RCC 7860 (cell line): ENCODE data around the gene C2CD3.

Experiments used
- DNase-seq: peaks from one replicate; pipeline ENCODE4 v3.0.0-alpha.2; 2015; ENCODE audit warnings: low spot score
- FAIRE-seq: peaks from 2 replicates; lab custom pipeline; 2012; peaks lifted over from hg19 to GRCh38; lab: Jason Lieb, UNC

The C2CD3 gene, protein sequence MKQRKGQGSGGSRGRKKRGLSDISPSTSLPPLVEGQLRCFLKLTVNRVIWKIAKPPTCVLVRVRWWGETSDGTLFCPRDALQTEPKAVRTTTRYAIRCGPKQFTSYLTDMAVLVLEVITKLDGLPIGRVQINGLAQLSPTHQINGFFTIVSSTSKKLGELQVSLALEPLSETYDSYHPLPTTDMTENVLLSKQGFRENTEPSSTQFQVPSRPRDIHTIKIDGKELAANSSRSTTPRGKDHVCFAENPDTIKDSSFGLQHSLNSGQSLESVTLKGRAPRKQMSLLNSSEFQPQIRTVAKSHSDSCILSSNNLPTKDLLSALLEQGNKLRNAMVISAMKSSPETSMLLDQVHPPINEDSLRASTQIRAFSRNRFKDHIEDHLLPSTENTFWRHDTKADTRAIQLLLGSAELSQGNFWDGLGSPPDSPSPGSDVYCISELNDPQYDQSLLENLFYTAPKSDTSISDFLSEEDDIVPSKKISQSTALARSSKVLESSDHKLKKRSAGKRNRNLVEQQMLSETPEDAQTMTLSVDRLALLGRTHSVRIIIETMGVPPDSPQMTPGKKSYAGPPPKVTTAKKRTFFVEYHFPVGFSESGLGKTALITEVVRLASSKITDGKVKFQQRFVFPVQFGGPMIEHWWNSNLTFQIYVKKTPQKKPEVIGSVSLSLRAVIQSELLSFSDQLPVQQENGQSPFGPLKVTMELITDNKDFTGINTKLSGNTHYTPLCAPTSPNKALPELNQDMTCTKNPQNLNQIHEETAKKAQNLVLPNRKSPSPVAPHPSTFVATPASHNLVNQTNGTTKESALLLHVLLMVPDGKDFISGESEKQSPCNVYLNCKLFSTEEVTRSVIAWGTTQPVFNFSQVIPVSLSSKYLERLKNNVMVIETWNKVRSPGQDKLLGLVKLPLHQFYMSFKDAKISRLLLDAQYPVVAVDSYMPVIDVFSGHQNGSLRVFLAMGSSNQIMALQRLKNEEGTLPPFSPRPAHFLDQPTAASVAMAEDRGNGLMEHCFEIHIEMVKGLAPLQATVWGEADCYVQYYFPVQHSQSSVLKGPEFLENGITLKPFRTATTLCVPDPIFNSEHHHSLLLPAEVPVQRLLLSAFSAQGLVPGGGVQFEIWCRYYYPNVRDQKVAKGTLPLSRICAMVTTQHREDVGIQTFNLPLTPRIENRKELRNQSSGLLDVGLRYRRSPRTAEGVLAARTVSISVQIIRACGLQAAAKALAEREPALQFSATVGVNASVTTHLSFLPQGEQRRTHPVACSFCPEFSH (N-terminal part only)

DNA sequence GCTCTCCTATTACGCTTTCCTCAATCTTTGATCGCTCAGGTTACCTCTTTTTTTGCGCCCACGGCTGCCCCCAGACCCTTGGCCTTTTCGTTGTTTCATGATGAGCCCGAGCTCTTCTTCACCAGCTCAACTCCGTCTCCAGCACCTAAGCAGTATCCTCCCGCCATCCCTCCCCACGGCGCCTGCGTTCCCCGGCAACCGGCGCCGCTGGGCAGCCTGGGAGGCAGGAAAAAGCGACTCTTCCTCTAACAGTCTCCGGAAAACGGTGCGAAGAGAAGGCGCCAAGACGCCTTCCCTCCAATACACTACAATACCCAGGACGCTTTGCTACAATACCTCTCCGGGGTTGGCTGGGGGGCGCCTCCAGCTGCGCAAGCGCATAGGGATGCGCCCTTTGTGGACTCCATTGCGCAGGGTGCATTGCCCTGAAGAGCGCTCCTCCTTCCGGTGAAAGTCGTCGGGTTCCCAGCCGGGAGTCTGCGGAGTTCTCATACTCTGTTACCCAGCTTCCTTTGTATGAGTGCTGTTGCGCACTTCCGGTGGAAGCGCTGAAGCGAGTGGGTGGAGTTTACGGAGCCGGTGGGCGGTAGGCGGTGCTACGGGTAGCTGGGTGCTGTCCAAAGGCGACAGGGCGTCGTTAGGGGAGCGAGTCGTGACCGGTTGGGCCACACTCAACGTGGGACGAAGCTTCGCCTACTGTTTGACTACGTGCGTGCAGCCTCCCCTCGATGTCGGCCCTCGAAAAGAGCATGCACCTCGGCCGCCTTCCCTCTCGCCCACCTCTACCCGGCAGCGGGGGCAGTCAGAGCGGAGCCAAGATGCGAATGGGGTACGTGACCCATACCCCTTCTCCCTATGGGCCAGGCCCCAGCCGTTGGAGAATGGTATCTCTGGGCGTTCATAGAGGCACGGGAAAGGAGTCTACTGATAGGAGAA lies at the start of gene C2CD3, which contains the start of gene PPME1:
C2CD3 (minus strand) TSS at position 309 of the 936 bp plus-strand sequence; CDS start at position 99, 210 bp downstream.
PPME1 (plus strand) TSS at position 596 of the 936 bp plus-strand sequence; CDS start at position 729, 133 bp downstream.
- DNase-seq (peak; percentile 98), FAIRE-seq (peak; percentile 90)

DNA sequence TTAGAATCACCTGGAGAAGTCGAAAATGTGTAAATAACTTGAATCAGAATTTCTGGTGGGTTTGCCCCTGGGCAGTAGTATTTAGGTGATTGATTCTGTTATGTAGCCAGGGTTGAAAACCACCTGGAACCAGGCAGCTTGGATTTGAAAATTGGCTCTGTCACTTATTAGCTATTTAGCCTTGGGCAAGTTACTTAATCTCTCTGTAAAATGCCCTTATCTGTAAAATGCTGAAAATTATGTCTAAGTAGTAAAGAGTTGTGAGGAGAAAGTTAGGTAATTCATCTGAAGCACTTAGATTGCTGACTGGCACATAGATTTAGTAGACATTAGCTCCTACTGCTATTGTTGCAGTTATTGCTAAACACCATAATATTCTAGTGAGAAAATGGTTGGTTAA lies 49.6 kb upstream of the C2CD3 start:
- DNase-seq, result no peak
- no peak for FAIRE-seq

DNA sequence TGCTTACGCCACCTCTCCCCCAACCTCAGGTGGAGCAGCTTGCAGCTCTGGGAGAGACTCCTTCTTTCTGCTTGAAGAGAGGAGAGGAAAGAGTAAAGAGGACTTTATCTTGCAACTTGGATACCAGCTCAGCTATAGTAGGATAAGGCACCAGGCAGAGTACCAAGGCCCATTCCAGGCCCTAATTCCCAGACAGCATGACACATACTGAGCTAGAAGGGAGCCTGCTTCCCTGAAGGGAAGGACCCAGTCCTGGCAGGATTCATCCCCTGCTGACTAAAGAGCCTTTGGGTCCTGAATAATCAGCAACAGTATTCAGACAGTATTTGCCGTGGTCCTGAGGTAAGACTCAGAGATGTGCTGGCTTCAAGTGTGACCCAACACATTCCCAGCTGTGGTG lies 41.7 kb upstream of the C2CD3 start:
- DNase-seq (no peak), FAIRE-seq (no peak)

DNA sequence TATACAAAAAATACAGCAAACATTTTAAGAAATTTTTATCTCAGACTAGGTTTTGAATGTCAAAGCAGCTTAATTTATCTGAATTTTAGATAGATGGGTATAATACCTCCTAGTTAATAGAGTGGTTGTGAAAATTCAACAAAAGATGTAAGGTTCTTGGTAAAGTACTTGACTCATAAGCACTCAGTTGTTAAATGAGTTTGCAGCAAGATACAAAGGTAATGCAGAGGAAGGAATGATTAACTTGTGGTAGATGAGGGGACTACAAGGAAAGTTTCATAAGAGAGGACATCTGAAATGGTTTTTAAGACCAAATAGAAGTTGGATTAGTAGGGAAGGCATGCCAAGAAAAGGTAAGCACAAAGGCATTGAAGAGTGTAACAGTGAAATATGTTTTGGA lies 37.7 kb upstream of the C2CD3 start:
- peak; percentile 68 for FAIRE-seq
- DNase-seq, result no peak

DNA sequence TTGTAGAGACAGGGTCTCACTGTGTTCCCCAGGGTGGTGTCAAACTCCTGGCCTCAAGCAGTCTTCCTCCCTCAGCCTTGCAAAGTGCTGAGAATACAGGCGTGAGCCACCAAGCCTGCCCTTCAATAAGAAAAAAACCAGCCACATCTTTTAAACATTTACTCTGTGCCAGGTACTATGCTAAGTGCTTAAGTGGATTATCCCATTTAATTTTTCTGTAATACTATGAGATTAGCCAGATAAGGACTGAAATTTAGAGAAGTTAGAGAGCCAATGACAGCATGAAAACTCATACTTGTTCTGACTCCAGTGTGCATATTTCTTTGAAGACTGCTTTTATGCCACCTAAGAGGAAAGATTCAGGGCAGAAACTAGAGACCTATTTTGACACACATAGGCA lies 35.9 kb upstream of the C2CD3 start:
- FAIRE-seq (no peak), DNase-seq (no peak)

DNA sequence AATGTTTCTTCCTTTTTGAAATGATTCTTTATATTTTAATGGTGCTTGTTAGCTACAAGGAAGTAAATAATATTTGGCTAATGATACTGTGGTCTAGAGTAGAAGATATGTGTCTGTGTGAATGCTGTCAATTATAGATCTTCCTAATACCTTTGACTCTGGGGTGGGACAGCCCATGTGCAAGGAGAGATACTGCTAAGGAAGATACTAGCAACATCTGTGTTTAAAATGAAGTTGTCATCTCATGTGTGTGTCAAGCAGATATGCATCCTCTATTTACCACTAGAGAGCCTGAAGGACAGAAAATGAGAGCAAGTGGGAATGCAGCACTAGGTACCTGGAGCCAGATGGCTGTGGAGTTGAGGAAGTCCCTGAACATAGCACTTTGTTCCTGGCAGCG lies 34.4 kb upstream of the C2CD3 start:
- FAIRE-seq, result no peak
- DNase-seq, result no peak

DNA sequence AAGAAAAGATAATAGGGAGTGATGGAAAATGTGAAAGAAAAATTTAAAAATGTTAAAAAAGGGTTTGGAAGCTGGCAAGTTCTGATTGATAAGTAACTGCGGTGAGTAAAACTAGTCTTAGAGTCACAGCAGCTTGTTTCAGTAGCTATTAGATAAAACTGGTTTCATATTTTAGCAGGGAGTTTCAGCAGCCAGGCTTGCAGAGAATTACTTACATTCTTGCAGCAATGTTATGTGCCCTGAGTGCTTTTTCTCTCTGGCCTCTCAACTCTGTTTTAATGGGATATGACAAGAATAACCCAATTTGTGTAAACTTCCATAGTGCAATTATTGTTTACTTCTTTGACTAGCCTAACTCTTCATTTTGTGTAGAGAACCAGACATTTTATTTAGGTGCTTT lies 33.9 kb upstream of the C2CD3 start:
- FAIRE-seq (no peak), DNase-seq (no peak)

DNA sequence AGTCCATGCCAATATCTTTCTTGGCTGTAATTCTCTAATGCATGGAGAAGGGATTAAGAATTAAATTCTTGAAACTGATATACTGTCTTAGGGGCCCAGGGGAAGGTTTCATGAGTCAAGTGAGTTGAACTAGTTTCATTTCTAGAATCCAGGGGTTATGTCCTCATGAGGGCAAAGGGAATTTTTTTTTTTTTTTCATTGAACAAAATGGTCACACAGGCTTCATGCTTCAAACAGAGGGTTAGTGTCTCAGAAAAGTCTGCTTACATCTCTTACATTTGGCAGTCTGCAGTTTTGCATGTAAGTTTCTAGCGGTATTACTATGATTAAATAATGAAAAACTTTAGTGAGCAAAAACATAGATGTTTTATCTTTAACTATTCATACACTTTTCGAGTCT lies 33.2 kb upstream of the C2CD3 start:
- DNase-seq, result no peak
- FAIRE-seq, result no peak

DNA sequence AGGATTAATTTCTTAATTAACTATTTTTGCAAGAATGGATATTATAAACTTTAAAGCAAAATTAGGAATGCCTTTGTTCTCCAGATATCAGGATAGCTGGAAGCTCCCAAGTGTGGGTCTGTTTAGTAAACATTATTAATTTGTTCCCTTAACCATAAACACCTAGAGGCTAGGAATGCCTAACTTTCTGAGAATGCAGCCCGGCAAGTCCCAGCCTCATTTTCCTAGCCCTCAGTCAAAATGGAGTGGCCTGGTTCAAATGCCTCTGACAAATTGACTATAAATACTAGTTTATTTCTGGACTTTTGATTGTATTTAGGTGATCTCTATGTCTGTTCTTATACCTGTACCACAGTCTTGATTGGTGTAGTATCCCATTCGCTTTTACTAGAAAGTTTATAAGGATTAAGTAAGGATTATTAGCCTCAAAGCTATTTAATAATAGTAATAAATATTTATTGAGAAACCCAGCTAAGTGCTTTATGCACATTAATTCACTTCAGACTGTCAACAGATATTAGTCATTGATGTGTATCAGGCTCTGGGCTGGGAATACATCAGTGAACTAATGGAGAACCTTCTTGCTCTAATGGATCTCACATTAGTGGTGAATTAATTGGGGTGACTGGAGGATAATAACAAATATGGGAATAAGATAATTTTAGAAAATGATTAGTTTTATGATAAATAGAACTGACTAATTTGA lies 26.1 kb upstream of the C2CD3 start:
- FAIRE-seq (no peak), DNase-seq (no peak)

DNA sequence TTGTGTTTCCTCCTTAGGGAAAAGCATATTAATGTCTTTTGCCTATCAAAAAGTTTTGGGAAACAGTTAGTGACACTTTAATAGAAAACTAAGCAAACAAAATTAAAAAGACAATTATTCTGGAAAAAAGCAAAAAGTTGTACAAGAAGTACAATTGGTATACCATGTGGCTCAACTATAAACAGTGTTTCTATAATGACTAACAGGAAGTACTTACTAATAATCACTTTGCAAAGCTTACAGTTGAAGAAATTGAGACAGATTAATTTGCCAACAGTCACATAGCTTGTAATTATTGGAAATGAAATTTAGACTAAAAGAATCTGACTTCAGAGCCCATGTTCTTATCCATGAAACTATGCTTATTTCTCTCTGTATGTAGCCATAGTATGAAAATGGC lies 25.0 kb upstream of the C2CD3 start:
- no peak for FAIRE-seq
- no peak for DNase-seq

DNA sequence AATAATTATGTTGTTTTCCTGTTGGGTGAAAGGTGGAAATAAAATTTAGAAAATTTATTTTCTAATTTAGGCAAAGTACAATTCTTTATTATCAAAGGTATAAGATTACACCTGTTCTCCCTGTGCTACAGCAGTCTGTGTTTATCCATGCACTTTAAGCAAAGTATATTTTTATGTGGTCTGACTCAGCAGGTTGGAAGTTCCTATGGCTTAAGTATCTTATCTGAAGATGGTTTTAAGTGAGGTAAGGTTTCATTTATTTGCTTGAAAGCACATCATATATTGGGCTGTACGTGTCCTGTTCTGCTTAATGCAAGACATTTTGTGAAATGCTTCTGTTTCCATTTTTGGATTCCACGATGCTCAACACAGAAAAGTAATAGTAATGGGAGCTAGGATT lies 14.9 kb upstream of the C2CD3 start:
- DNase-seq (no peak), FAIRE-seq (no peak)

DNA sequence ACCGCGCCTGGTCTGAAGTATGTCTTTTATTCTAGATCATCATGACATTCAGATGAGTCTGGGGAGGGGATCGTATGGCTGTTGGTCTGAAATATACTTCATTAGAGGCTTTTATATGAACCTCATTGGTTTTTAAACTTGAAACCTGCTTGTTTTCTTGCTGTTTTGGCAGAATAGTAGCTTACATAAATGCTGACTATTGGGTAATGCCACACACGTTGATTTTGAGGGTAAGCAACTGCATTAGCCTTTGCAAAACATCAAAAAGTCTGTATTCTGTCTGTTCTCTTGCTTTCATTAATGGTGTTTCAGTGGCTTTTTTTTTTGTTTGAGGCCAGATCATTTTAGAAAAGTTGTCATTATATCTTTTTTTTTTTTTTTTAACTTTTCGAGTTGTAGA lies 14.5 kb upstream of the C2CD3 start:
- no peak for FAIRE-seq
- DNase-seq, result no peak

DNA sequence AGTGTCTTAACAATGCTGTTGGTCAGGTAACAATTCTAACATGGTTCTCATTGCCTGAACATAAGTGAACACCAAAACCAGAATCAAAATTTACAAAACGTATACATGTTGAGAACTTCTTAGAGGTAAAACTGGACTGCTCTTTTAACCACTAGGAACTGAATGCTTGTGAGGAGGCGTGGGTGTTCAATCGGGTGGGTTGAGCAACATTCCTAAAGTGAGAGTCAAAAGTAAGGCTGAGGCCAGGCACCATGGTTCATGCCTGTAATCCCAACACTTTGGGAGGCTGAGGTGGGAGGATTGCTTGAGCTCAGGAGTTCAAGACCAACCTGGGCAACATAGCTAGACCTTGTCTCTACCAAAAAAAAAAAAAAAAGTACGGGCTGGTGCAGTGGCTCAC lies 11.8 kb upstream of the C2CD3 start:
- DNase-seq (no peak), FAIRE-seq (no peak)

DNA sequence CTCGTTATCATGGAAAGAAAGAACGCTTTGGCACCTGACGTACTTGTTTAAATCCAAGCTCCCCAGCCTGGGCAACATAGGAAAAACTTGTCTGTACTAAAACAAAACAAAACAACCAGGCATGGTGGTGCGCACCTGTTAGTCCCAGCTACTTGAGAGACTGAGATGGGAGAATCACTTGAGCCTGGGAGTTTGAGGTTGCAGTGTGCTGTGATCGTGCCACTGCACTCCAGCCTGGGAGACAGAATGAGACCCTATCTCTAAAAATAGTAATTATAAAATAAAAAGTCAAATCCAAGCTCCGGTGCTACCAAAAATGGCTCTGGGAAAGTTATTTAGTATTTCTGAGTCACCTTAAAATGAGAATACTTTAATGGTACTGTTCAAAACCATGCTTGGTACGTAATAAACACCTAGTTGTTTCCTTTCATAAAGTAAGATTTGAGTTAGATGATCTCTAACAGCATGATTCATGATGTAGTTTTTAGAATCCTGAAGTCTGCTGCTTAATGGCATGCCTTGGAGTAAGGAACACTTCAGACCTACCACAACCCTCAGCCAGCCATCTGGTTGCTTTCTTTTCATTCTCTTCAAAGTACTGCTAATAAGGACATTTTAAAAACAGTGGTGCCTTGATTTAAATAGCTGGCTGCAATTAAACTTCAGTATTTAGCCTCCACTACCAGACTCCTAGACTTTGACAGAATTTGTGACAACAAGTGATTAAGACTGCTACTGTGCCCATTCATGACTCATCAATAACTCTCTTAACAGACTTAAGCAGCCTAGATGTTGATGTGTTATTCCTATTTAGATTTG lies 8.6 kb upstream of the C2CD3 start:
- DNase-seq (no peak), FAIRE-seq (no peak)

DNA sequence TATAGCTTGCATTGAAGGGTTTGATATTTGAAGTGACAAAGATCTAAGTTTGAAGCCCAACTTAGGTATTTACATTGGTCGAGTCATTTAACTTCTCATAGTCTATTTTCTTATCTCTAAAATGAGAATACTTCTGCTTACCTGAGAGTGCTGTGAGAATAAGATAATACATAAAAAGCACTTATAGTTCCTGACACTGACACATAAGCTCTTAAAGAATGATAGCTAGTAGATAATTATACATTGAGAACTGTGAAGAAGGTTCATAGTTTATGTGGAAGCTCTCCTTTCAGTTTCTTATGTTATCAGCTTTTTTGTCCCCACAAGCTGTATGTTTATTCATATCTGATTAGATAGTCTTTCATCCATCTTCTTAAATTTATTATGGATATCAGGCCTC lies 5.1 kb upstream of the C2CD3 start:
- FAIRE-seq (no peak), DNase-seq (no peak)

DNA sequence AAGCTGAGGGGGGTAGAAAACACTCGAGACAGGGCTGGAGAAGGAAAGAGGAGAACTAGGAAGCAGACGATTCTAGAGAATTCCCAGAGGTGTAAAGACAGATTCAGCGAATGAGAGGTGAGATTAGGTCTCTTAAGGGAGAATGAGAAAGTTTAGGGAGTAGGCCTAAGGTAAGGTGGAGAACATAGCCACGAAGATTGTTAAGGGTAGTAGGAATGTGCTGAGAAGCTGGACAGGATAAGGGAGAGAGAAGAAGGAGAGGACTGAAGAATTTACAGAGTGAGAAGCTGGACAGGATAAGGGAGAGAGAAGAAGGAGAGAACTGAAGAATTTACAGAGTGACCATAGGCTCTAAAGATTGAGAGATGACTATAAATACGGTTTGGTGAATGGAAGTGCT lies 1.2 kb upstream of the C2CD3 start:
- no peak for FAIRE-seq

DNA sequence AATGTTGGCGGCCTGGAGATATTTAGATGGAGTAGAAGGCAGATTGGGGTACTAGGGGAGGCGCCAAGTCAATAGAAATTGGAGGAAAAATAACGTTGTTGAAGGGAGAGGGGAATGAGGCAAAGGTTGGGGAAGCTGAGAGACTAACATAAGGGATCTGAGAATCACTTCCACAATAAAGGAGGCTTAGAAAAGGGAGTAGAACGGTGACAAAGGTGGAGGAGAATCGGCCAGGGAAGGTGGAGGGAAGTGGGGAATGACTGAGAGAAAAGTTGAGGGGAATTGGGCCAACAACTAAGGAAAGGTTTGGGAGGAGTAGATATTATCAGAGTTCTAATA lies 797 bp upstream of the C2CD3 start:
- no peak for FAIRE-seq
- no peak for DNase-seq

More for the DNA sequence above, 1.2 kb upstream of the C2CD3 start:
- no peak for DNase-seq

DNA sequence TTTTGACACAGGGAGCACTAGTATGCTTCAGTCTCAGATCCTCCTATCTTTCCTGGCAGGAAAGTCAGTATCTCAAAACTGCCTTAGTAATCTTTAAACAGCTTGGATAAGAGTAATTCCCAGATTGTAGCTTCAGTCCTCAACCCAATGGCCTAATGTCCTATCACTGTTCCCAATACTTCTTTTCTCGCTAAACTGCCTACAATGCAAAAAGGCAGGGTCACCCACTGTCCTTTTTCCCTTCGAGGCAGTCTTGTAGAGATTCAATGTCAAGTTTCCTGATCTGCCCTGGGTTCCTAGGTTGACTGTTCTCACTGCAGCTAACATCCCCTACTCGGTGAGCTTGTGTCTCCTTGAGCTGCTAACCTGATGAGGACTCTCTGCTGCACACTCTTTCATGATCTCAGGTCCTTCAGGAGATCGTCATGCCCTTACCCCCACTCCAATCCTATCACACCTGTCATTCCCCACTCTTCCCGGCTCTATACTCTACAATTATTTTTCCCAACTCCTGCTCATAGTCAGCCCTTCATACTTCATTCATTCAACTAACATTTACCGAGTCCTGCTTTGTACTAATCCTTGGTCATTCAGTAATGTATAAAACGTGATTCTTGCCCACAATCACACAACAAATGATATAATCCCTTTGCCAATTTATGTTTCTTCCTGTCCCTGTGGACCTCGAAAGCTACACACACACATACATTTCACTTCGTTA lies 904 bp downstream of the C2CD3 start:
- FAIRE-seq, result no peak

More for the DNA sequence above, 904 bp downstream of the C2CD3 start:
- no peak for DNase-seq
